ENCODE results near the gene ZWILCH.
"Not testable (repeated sequence)": the region's sequence is repeated elsewhere in the genome, so short reads cannot be mapped to it uniquely, and the experiment has no call there.

Gene ZWILCH

DNA sequence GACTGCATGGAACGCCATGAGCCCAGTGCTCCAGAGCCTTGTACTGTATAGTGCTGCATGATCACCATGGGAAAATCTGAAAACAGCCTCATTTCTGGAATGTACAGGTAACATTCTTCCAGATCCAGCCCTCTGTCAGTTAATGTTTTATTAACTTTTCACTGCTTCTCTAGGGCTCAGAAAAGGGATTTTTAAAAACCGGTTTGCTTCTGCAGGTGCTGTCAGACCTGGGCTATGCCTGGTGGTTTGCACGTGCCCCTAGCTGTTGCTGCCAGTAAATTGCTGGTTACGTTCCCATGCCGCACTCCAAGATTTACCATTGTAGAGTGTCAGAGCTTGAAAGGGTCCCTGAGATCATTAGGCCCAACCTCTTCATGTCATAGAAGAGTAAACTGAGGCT is 16.6 kb upstream of the ZWILCH start:
- no peaks in the 10 kb centered on the region for H3K9me3 ChIP-seq (ENCODE audit: control insufficient read depth, insufficient read depth, low read depth, low read length)
- H3K36me3 ChIP-seq (ENCODE audit: control insufficient read depth, insufficient read depth, low read length): peaks cover 88% of the 10 kb centered on the region
- no peak overlapping the region for H3K27ac ChIP-seq (ENCODE audit: low read depth, low read length)
- H3K27me3 ChIP-seq (ENCODE audit: control insufficient read depth, insufficient read depth, low read length): no peaks in the 10 kb centered on the region
- H3K4me1 ChIP-seq (ENCODE audit: control insufficient read depth, insufficient read depth, low read length): no peaks in the 10 kb centered on the region
- no peak overlapping the region for H3K4me3 ChIP-seq (ENCODE audit: low read depth, low read length)
- no peak overlapping the region for H3K9ac ChIP-seq (ENCODE audit: low read length)

GRCh38 chr15:66489179-66489791 is 15.8 kb upstream of the ZWILCH start:
- Histone ChIP-seq H3K4me3 (ENCODE audit: low read depth, low read length) (no peak overlapping the region), H3K4me1 (ENCODE audit: control insufficient read depth, insufficient read depth, low read length) (no peaks in the 10 kb centered on the region), H3K9me3 (ENCODE audit: control insufficient read depth, insufficient read depth, low read depth, low read length) (no peaks in the 10 kb centered on the region), H3K9ac (ENCODE audit: low read length) (no peak overlapping the region), H3K36me3 (ENCODE audit: control insufficient read depth, insufficient read depth, low read length) (peaks cover 96% of the 10 kb centered on the region), H3K27ac (ENCODE audit: low read depth, low read length) (no peak overlapping the region), H3K27me3 (ENCODE audit: control insufficient read depth, insufficient read depth, low read length) (no peaks in the 10 kb centered on the region)

DNA sequence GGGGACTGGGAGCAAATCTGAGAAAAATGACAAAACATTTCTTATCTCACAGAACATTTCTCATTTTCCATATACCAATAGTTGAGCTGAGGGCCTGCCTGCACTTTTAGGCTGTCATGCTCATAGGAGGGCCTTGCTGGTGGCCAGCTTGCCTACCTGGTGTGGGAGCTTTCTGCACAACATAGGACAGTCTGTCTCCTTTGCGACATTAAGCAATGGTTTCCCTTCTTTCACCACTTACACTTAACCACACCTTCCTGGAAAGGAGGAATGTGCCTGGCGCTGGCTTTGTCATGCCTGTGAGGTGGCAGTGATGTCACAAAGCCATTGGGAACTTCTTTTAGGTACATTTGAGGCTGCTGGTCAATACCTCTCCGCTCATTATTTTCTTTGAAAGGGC is 13.3 kb upstream of the ZWILCH start:
- peaks cover 91% of the 10 kb centered on the region for H3K36me3 ChIP-seq (ENCODE audit: control insufficient read depth, insufficient read depth, low read length)

GRCh38 chr15:66494262-66494661 is 10.9 kb upstream of the ZWILCH start:
- Histone ChIP-seq H3K9ac (ENCODE audit: low read length) (no peak overlapping the region), H3K9me3 (ENCODE audit: control insufficient read depth, insufficient read depth, low read depth, low read length) (no peaks in the 10 kb centered on the region), H3K36me3 (ENCODE audit: control insufficient read depth, insufficient read depth, low read length) (peaks cover 88% of the 10 kb centered on the region)

More for the DNA sequence above, 13.3 kb upstream of the ZWILCH start:
- no peak overlapping the region for H3K4me3 ChIP-seq (ENCODE audit: low read depth, low read length)
- H3K4me1 ChIP-seq (ENCODE audit: control insufficient read depth, insufficient read depth, low read length): peaks cover 2% of the 10 kb centered on the region; the same call in 1 of the 2 replicates
- no peaks in the 10 kb centered on the region for H3K27me3 ChIP-seq (ENCODE audit: control insufficient read depth, insufficient read depth, low read length)
- H3K9ac ChIP-seq (ENCODE audit: low read length): no peak overlapping the region
- no peaks in the 10 kb centered on the region for H3K9me3 ChIP-seq (ENCODE audit: control insufficient read depth, insufficient read depth, low read depth, low read length)
- H3K27ac ChIP-seq (ENCODE audit: low read depth, low read length): no peak overlapping the region

DNA sequence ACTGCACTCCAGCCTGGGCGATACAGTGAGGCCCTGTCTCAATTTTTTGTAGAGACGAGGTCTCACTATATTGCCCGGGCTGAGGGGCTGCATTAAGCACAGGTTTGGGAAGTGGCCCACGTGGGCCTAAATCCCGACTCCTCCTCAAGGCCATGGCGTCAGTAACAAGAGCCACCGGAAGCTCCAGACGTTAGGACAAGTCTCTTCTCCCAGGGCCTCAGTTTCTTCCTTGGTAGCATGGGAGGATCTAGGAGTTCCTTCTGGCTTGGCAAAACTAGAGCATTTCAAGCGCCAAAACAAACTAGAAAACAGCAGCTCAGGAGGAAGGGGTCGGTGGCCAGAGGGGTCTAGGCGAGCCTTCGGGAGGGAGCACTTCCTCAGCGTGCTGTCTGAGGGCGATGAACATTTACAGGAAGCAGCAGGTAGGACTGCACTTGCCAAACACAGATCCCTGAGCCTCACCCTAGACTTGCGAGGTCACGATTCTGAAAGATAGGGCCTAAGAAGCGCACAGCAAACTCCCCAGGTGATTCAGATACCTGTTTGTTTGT is 8.1 kb upstream of the ZWILCH start:
- Histone ChIP-seq H3K9me3 (ENCODE audit: control insufficient read depth, insufficient read depth, low read depth, low read length) (no peaks in the 10 kb centered on the region), H3K4me1 (ENCODE audit: control insufficient read depth, insufficient read depth, low read length) (peaks cover 4% of the 10 kb centered on the region; the same call in 1 of the 2 replicates), H3K36me3 (ENCODE audit: control insufficient read depth, insufficient read depth, low read length) (peaks cover 88% of the 10 kb centered on the region), H3K9ac (ENCODE audit: low read length) (peak overlapping the region; percentile 97), H3K27ac (ENCODE audit: low read depth, low read length) (peak overlapping the region; percentile 95), H3K4me3 (ENCODE audit: low read depth, low read length) (peak overlapping the region; percentile 88), H3K27me3 (ENCODE audit: control insufficient read depth, insufficient read depth, low read length) (no peaks in the 10 kb centered on the region)

More at GRCh38 chr15:66494262-66494661, 10.9 kb upstream of the ZWILCH start:
- Histone ChIP-seq H3K4me1 (ENCODE audit: control insufficient read depth, insufficient read depth, low read length) (peaks cover 4% of the 10 kb centered on the region; the same call in 1 of the 2 replicates), H3K27ac (ENCODE audit: low read depth, low read length) (no peak overlapping the region), H3K4me3 (ENCODE audit: low read depth, low read length) (no peak overlapping the region), H3K27me3 (ENCODE audit: control insufficient read depth, insufficient read depth, low read length) (no peaks in the 10 kb centered on the region)

DNA sequence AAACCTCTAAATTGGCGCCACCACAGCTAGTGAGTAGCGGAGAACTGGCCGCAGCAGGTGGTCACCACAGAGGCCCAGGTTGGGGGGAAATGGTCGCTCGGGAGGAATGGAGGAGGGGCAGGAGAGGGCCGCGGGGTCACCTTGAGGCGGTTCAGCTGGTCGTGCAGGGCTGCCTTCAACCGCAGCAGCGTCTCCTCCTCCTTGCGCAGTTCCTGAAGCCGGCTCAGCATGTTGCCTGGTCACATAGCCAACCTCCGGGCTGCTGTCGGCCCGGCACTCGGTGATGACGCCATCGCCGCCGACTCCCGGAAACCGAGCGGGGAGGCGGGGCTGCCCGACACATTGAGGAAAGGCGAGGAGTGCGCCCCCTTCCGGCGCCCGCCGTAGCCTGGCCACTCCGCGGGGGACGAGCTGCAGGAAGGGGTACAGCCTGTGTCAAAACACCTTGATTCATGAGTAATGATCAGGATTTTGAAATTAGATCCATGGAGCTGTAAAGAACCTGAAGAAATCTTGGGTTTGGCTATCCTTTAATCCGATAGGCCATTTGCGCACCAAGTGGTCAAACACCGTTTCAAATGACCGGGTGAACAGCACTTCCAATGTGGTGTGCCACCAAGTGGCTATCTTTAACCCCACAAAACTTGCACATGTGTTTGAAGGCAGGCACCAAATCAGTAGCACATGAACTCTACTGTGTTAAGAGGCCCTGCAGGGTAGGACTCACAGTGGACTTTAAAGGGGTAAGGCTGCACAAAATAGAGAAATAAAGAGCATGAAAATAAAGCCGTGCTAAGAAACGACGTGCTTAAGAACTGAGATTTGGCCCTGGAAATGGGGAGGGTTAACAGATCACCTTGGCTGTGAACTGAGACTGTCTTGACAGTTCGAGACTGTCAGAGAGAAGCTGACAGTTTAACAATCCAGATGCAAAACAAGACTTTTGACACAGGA is 7.3 kb upstream of the ZWILCH start, which contains the start of gene SNAPC5:
SNAPC5 (minus strand) TSS at position 261 of the 954 bp plus-strand sequence; CDS start at position 230, 31 bp downstream.
- no peaks in the 10 kb centered on the region for H3K27me3 ChIP-seq (ENCODE audit: control insufficient read depth, insufficient read depth, low read length)
- H3K4me3 ChIP-seq (ENCODE audit: low read depth, low read length): peak within 1 kb of the TSS; percentile 88
- peaks cover 6% of the 10 kb centered on the region; the same call in 1 of the 2 replicates for H3K4me1 ChIP-seq (ENCODE audit: control insufficient read depth, insufficient read depth, low read length)
- peak within 1 kb of the TSS; percentile 97 for H3K9ac ChIP-seq (ENCODE audit: low read length)
- peak within 1 kb of the TSS; percentile 95 for H3K27ac ChIP-seq (ENCODE audit: low read depth, low read length)
- no peaks in the 10 kb centered on the region for H3K9me3 ChIP-seq (ENCODE audit: control insufficient read depth, insufficient read depth, low read depth, low read length)
- peaks cover 88% of the 10 kb centered on the region for H3K36me3 ChIP-seq (ENCODE audit: control insufficient read depth, insufficient read depth, low read length)

- no peak overlapping the region for H3K4me3 ChIP-seq (ENCODE audit: low read depth, low read length)
These were observed 6.4 kb upstream of the ZWILCH start for GRCh38 chr15:66498501-66499386.

DNA sequence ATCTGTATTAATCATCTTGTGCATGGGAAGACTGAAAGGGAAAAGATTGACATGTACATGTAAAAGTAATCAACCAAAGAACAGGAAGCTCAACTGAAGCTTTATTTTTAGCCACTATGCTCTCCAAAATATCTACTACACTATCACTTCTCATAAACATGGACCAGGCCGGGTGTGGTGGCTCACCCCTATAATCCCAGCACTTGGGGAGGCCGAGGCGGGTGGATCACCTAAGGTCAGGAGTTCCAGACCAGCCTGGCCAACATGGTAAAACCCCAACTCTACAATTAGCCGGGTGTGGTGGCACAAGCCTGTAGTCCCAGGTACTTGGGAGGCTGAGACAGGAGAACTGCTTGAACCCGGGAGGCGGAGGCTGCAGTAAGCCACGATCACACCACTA is 4.8 kb upstream of the ZWILCH start:
- H3K27ac ChIP-seq (ENCODE audit: low read depth, low read length); H3K27me3 ChIP-seq (ENCODE audit: control insufficient read depth, insufficient read depth, low read length); H3K4me3 ChIP-seq (ENCODE audit: low read depth, low read length); H3K9ac ChIP-seq (ENCODE audit: low read length); H3K9me3 ChIP-seq (ENCODE audit: control insufficient read depth, insufficient read depth, low read depth, low read length); H3K4me1 ChIP-seq (ENCODE audit: control insufficient read depth, insufficient read depth, low read length): not testable (repeated sequence)
- H3K36me3 ChIP-seq (ENCODE audit: control insufficient read depth, insufficient read depth, low read length): peaks cover 82% of the 10 kb centered on the region

More at GRCh38 chr15:66498501-66499386, 6.4 kb upstream of the ZWILCH start:
- Histone ChIP-seq H3K27ac (ENCODE audit: low read depth, low read length) (no peak overlapping the region), H3K9me3 (ENCODE audit: control insufficient read depth, insufficient read depth, low read depth, low read length) (no peaks in the 10 kb centered on the region), H3K36me3 (ENCODE audit: control insufficient read depth, insufficient read depth, low read length) (peaks cover 89% of the 10 kb centered on the region), H3K9ac (ENCODE audit: low read length) (no peak overlapping the region), H3K4me1 (ENCODE audit: control insufficient read depth, insufficient read depth, low read length) (peaks cover 6% of the 10 kb centered on the region; the same call in 1 of the 2 replicates), H3K27me3 (ENCODE audit: control insufficient read depth, insufficient read depth, low read length) (no peaks in the 10 kb centered on the region)

GRCh38 chr15:66502491-66502890 is 2.6 kb upstream of the ZWILCH start:
- peaks cover 69% of the 10 kb centered on the region for H3K36me3 ChIP-seq (ENCODE audit: control insufficient read depth, insufficient read depth, low read length)
- no peaks in the 10 kb centered on the region for H3K9me3 ChIP-seq (ENCODE audit: control insufficient read depth, insufficient read depth, low read depth, low read length)
- peaks cover 3% of the 10 kb centered on the region; the same call in 1 of the 2 replicates for H3K4me1 ChIP-seq (ENCODE audit: control insufficient read depth, insufficient read depth, low read length)
- no peaks in the 10 kb centered on the region for H3K27me3 ChIP-seq (ENCODE audit: control insufficient read depth, insufficient read depth, low read length)
- H3K4me3 ChIP-seq (ENCODE audit: low read depth, low read length): peak overlapping the region; percentile 93
- peak overlapping the region; percentile 98 for H3K9ac ChIP-seq (ENCODE audit: low read length)
- H3K27ac ChIP-seq (ENCODE audit: low read depth, low read length): no peak overlapping the region

- H3K4me3 ChIP-seq (ENCODE audit: low read depth, low read length): peak overlapping the region; percentile 93
- not testable (repeated sequence) for H3K9me3 ChIP-seq (ENCODE audit: control insufficient read depth, insufficient read depth, low read depth, low read length); H3K4me1 ChIP-seq (ENCODE audit: control insufficient read depth, insufficient read depth, low read length); H3K27me3 ChIP-seq (ENCODE audit: control insufficient read depth, insufficient read depth, low read length)
- peak overlapping the region; percentile 98 for H3K27ac ChIP-seq (ENCODE audit: low read depth, low read length)
- peak overlapping the region; percentile 98 for H3K9ac ChIP-seq (ENCODE audit: low read length)
- peaks cover 64% of the 10 kb centered on the region for H3K36me3 ChIP-seq (ENCODE audit: control insufficient read depth, insufficient read depth, low read length)
These were observed 2.0 kb upstream of the ZWILCH start for GRCh38 chr15:66503041-66503648.
